Epithelial cell of proximal tubule (primary cell): ENCODE data around the gene MRPL34. TPM values are rescaled to one million over a fixed set of nuclear protein-coding genes. Genes with fewer than 3 reads are reported as not detected.

Experiments used
- DNase-seq: peaks from one replicate; pipeline ENCODE4 v3.0.0-alpha.2; 2011; ENCODE audit warnings: low read depth
- H3K4me3 ChIP-seq: 2 replicates; pipeline ENCODE4 v1.5.1; 2011; ENCODE audit warnings: low read depth, mild to moderate bottlenecking, low read length
- total RNA-seq: library from RNA; depleted of rRNA; stranded (reverse); fragments of >200 nt; gene quantifications from 2 replicates; pipeline ENCODE4 v1.2.3, GENCODE V29; 2015
- TF ChIP-seq, protein P1 (sequence below): conservative IDR thresholded peaks from 2 replicates; pipeline ENCODE4 v1.5.1; 2012; ENCODE audit warnings: low read depth, mild to moderate bottlenecking, low read length

The MRPL34 gene
- total RNA-seq, 1 donor from 2014 or later = 121 TPM

DNA sequence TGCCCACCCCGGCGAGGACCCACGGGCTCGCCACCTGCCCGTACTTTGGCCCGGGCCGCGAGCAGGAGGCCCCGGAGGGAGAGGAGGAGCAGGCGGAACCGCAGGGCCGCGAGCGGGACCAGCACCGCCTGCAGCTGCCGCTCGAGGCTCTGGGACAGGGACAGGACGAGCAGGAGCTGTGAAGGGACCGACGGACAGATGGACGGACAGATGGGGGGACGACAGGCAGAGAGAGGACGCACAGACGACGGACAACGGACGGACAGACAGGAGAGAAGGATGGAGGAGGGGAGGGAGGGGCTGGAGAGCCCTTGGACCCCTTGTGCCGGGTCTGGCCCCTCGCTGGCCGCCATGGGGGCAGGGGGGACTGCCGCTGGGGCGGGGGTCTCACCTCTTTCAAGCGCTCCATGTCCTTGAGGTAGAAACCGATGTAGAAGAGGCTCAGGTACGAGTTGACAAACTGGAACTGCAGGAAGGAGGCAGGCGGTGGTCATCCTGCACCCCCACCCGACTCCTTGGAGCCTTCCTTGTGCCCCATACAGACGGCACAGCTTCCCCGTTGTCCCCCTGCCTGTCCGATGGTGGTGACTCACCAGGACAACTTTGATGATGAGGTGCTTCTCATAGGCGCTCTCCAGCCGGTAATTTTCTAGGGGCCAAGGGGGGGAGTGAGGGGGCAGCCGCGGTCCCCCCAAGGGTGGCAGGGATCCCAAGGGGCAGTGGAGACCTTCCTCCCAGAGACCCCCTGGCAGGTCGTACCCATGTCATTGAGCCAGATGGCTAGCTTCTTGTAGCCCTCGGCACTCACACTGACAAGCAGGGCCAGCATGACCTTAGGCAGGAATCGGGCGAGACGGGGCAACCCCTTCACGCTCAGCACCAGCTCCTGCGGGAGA, 23.9 kb downstream of the MRPL34 start:
- H3K4me3 ChIP-seq = no peak overlapping the region
- no peak for DNase-seq
- TF ChIP-seq, protein P1, sequence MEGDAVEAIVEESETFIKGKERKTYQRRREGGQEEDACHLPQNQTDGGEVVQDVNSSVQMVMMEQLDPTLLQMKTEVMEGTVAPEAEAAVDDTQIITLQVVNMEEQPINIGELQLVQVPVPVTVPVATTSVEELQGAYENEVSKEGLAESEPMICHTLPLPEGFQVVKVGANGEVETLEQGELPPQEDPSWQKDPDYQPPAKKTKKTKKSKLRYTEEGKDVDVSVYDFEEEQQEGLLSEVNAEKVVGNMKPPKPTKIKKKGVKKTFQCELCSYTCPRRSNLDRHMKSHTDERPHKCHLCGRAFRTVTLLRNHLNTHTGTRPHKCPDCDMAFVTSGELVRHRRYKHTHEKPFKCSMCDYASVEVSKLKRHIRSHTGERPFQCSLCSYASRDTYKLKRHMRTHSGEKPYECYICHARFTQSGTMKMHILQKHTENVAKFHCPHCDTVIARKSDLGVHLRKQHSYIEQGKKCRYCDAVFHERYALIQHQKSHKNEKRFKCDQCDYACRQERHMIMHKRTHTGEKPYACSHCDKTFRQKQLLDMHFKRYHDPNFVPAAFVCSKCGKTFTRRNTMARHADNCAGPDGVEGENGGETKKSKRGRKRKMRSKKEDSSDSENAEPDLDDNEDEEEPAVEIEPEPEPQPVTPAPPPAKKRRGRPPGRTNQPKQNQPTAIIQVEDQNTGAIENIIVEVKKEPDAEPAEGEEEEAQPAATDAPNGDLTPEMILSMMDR = no peak

DNA sequence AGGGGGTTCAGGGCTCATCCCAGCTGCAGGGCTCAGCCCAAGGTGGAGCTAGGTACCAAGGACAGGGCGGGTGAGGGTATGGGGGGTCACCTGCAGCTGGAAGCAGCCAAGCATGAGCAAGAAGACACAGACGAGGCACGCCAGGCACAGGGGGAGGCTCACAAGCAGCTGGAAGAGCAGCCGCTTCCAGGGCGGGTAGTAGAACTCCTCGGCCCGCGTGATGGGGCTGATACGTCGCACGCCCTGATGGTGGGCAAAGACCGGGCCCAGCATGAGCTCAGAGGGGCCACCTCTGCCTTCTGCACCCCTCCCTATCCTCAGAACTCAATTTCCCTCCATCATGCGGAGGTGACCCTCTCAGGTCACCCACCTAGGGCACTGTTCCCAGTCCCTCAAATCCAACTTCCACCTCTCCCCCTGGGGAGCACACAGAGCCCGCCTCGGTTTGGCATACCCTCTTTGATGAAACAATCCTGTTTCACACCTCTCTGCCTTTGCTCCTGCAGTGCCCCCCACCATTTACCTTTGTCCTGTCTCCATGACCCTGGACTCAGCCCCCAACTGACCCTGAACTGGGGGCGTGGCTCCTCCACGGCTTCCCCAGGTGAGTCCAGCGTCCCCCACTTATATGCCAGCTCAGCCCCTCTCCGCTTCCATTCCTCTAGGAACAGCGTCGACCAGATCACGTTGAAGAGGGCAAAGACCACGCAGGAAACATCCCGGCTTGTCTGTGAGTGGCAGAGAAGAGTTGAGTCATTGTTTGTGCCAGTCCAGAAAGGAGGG, 24.8 kb downstream of the MRPL34 start:
- TF ChIP-seq, protein P1 = no peak
- H3K4me3 ChIP-seq = no peak overlapping the region
- DNase-seq = no peak

DNA sequence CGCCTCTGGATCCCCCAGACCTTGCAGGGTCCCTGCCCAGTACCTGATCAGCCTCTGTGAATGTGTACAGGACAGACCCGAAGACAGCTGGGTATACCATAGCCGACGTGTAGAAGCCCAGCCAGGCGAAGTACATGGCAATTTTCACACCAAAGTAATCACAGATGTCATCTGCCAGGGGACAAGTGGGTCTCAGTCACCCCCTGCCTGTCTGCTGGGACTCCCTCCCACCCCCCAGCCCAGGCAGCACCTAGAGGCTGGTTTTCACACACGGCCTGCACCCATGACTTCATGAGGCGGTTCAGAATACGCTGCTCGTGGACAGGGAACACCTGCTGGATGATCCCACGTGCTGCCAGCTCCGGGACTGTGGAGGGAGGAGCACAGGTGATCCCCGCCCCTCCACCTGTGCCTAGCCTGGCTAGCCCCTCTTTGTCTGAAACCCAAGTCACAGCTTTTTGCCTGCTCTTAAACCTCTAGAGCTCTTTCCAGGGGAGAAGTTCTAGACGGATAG, 25.4 kb downstream of the MRPL34 start:
- H3K4me3 ChIP-seq = no peak overlapping the region
- no peak for DNase-seq
- TF ChIP-seq, protein P1 = no peak

DNA sequence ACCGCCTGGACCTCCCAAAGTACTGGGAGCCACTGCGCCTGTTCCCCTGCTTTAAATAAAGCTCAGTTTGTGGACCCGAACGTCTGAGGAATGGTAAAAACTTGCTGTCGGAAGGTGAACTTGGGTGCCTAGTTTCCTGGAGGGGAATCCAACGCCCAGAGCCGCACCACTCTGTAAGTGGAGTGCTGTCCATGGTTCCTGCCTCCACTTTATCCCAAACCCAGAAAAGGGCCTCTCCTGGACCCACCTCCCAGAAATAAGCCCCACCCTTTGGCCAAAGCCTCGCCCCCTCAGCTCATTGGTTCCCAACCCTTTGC, 26.6 kb downstream of the MRPL34 start:
- DNase-seq = no peak
- TF ChIP-seq, protein P1 = no peak
- no peak overlapping the region for H3K4me3 ChIP-seq

DNA sequence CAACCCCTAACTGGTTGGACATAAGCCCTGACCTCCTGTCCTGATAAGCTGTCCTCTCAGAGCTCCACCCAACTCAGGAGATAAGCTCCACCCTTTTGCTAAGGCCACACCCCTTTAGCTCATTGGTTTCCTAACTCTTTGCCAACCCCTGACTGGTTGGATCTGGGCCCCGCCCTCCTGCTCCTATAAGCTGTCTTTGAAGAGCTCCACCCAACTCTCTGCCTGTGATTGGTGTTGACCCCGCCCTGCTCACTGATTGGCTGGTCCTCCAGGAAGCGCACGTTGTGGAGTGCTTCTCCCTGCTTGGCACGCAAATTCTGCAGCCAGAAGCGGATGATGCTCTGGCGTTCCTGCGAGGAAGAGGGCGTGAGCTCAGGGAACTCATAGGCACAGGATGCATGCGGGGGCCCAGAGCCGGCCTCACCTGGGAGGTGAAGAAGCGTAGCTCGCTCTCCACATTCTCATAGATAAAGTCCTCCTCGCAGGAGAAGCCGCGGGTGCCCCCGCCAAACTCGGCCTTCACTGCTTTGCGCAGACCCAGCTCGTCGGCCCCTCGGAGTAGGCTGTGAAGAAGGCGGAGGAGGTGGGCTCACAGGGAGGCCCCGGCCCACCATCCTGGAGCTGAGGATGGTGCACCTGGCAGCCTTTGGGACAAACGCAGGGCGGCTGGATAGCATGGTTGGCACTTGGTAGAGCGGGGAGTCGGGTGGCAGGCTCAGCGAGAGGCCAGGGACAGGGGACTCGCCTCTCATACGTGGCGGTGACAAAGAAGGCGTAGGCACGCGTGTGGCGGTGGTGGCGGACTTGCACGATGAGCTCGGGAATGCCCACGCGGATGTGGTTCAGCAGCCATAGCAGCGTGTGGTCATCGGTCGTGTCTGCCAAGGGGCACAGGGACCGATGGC, 27.3 kb downstream of the MRPL34 start:
- no peak overlapping the region for H3K4me3 ChIP-seq
- TF ChIP-seq, protein P1 = no peak
- no peak for DNase-seq

DNA sequence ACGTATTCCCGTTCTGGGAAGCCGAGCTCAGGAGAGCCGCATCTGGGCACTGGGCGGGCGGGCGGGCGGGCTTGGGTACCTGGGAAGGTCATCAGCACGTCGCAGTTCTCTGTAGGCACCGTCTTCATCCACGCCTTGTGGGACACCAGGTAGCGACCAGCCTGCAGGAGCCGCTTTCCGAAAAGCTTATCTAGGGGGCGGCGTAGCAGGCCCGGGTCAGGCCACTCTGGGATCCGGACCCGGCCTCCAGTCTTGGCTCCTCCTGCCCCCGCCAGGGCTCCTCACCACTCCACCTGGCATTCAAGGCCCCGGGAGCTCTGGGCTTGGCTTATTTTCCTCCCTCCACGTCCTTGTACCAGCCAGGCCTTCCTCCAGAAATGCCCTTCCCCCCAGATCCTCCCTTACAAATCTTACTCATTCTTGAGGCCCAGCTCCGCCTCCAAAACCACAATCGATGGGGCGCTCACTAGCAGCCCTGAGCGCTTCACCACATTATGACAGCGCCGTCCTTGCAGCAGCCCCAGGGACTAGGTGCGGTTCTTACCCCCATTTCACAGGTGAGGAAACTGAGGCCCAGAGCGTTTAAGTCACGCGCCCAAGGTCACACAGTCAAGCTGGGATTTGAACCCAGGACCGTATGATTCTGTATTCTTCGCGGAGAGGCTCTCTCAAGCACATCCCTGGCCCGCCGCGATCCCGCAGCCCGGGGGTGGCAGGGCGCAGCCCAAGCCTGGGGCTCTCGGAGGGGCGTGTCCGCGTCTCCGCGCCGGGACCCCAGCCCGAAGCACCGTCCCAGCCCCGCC, 28.1 kb downstream of the MRPL34 start:
- DNase-seq = no peak
- H3K4me3 ChIP-seq = peak overlapping the region; percentile 77
- TF ChIP-seq, protein P1 = no peak
